SK-N-SH treated with all-trans-retinoic acid at 6 μM for 48 hours (cell line): Measurements from ENCODE around the gene UBE4B.

Experiments
- ATAC-seq: fragments of 200-7000 bp; cut with Tn5 transposase; 3 replicates; pipeline ENCODE4 v1.9.1; 2020; ENCODE audit warnings: mild to moderate bottlenecking, moderate library complexity
- ARNTL ChIP-seq: fragments of 450-650 bp; formaldehyde crosslinking; IDR thresholded peaks from 2 replicates; pipeline ENCODE4 v1.5.0; 2020; ENCODE audit warnings: low read depth, mild to moderate bottlenecking, moderate library complexity, borderline replicate concordance
- BACH2 ChIP-seq: fragments of 250-450 bp; sonication (Bioruptor Pico); IDR thresholded peaks from 2 replicates; pipeline ENCODE4 v1.9.0; 2021; ENCODE audit warnings: mild to moderate bottlenecking, borderline replicate concordance
- CSDC2 ChIP-seq: fragments of 250-450 bp; sonication (Bioruptor Pico); IDR thresholded peaks from 2 replicates; pipeline ENCODE4 v1.5.0; 2020; ENCODE audit warnings: mild to moderate bottlenecking, moderate library complexity
- ESRRG ChIP-seq: fragments of 250-450 bp; sonication (Bioruptor Pico); IDR thresholded peaks from 2 replicates; pipeline ENCODE4 v1.6.1; 2021; ENCODE audit warnings: mild to moderate bottlenecking
- GLIS3 ChIP-seq: fragments of 250-450 bp; sonication (Bioruptor Pico); IDR thresholded peaks from 2 replicates; pipeline ENCODE4 v1.5.0; 2020; ENCODE audit warnings: mild to moderate bottlenecking, moderate library complexity
- ISL1 ChIP-seq: fragments of 250-450 bp; sonication (Bioruptor Pico); IDR thresholded peaks from 2 replicates; pipeline ENCODE4 v2.1.2; 2022; ENCODE audit warnings: mild to moderate bottlenecking, moderate library complexity
- OSR1 ChIP-seq: fragments of 250-450 bp; sonication (Bioruptor Pico); IDR thresholded peaks from 2 replicates; pipeline ENCODE4 v1.8.0; 2022; ENCODE audit warnings: moderate library complexity, mild to moderate bottlenecking, inconsistent platforms
- PPARA ChIP-seq: fragments of 250-450 bp; sonication (Bioruptor Pico); IDR thresholded peaks from 2 replicates; pipeline ENCODE4 v1.5.0; 2020; ENCODE audit warnings: mild to moderate bottlenecking, borderline replicate concordance
- RARB ChIP-seq: fragments of 250-450 bp; sonication (Bioruptor Pico); IDR thresholded peaks from 2 replicates; pipeline ENCODE4 v1.8.0; 2021; ENCODE audit warnings: mild to moderate bottlenecking, moderate library complexity
- SNAI2 ChIP-seq: fragments of 250-450 bp; sonication (Bioruptor Pico); IDR thresholded peaks from 2 replicates; pipeline ENCODE4 v1.5.0; 2020; ENCODE audit warnings: mild to moderate bottlenecking, moderate library complexity
- TCF4 ChIP-seq: fragments of 250-450 bp; sonication (Bioruptor Pico); IDR thresholded peaks from 2 replicates; pipeline ENCODE4 v1.8.0; 2021; ENCODE audit warnings: mild to moderate bottlenecking, moderate library complexity, borderline replicate concordance
- TOX ChIP-seq: fragments of 250-450 bp; sonication (Bioruptor Pico); IDR thresholded peaks from 2 replicates; pipeline ENCODE4 v1.8.0; 2021; ENCODE audit warnings: mild to moderate bottlenecking, moderate library complexity, borderline replicate concordance
- ZC3H10 ChIP-seq: fragments of 250-450 bp; sonication (Bioruptor Pico); IDR thresholded peaks from 2 replicates; pipeline ENCODE4 v1.5.1; 2021; ENCODE audit warnings: mild to moderate bottlenecking, moderate library complexity
- ZFP3 ChIP-seq: fragments of 250-450 bp; sonication (Bioruptor Pico); IDR thresholded peaks from 2 replicates; pipeline ENCODE4 v1.5.0; 2020; ENCODE audit warnings: mild to moderate bottlenecking, moderate library complexity
- ZFP30 ChIP-seq: fragments of 450-650 bp; formaldehyde crosslinking; IDR thresholded peaks from 2 replicates; pipeline ENCODE4 v1.5.0; 2022; ENCODE audit warnings: mild to moderate bottlenecking, moderate library complexity
- ZNF565 ChIP-seq: fragments of 450-650 bp; formaldehyde crosslinking; conservative IDR thresholded peaks from 2 replicates; pipeline ENCODE4 v1.5.0; 2020; ENCODE audit warnings: low read depth, mild to moderate bottlenecking, moderate library complexity
- ZNF70 ChIP-seq: fragments of 450-650 bp; formaldehyde crosslinking; IDR thresholded peaks from 2 replicates; pipeline ENCODE4 v1.5.0; 2020; ENCODE audit warnings: mild to moderate bottlenecking, moderate library complexity
- ZNF8 ChIP-seq: fragments of 450-650 bp; formaldehyde crosslinking; IDR thresholded peaks from 2 replicates; pipeline ENCODE4 v1.5.0; 2020; ENCODE audit warnings: mild to moderate bottlenecking, moderate library complexity
- TF ChIP-seq, protein P1 (sequence below): fragments of 250-450 bp; sonication (Bioruptor Pico); IDR thresholded peaks from 2 replicates; pipeline ENCODE4 v1.5.0; 2020; ENCODE audit warnings: mild to moderate bottlenecking, moderate library complexity
- TF ChIP-seq, protein P2 (sequence below): fragments of 250-450 bp; sonication (Bioruptor Pico); IDR thresholded peaks from 2 replicates; pipeline ENCODE4 v1.5.1; 2020; ENCODE audit warnings: low read depth, mild to moderate bottlenecking, moderate library complexity
- TF ChIP-seq, protein P3 (sequence below): fragments of 250-450 bp; sonication (Bioruptor Pico); IDR thresholded peaks from 2 replicates; pipeline ENCODE4 v1.8.0; 2020; ENCODE audit warnings: mild to moderate bottlenecking, moderate library complexity, borderline replicate concordance
- TF ChIP-seq, protein P4 (sequence below): fragments of 250-450 bp; sonication (Bioruptor Pico); IDR thresholded peaks from 2 replicates; pipeline ENCODE4 v1.5.1; 2021; ENCODE audit warnings: mild to moderate bottlenecking, moderate library complexity
- TF ChIP-seq, protein P5 (sequence below): fragments of 250-450 bp; sonication (Bioruptor Pico); IDR thresholded peaks from 2 replicates; pipeline ENCODE4 v1.8.0; 2021; ENCODE audit warnings: low read depth, mild to moderate bottlenecking, moderate library complexity, borderline replicate concordance

UBE4B gene

DNA sequence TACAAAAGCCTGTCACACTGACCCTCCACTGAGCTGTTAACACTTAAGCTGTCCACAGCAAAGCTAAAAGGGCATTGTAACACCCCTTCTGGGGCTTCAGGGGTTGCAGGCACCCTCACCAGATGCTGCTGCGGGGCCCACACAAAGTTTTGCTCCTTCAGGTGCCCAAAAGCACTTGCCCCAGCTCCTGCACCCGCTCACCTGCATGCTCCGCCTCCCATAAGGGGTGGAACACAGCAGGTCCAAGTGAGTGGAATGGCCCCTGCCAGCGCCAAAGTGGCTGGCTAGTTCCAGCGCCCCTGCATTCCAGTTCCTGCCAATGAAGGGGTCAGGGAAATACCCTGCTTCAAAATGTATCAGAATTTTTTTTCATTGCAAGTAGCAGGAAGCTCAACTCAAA lies 43.0 kb upstream of the UBE4B start:
- ATAC-seq = no peak
- no peak for TF ChIP-seq ESRRG (CRISPR knock-in tag)
- no peak for TF ChIP-seq TOX (CRISPR knock-in tag)
- no peak for TF ChIP-seq ZNF8 (CRISPR knock-in tag)
- TF ChIP-seq, protein P1, sequence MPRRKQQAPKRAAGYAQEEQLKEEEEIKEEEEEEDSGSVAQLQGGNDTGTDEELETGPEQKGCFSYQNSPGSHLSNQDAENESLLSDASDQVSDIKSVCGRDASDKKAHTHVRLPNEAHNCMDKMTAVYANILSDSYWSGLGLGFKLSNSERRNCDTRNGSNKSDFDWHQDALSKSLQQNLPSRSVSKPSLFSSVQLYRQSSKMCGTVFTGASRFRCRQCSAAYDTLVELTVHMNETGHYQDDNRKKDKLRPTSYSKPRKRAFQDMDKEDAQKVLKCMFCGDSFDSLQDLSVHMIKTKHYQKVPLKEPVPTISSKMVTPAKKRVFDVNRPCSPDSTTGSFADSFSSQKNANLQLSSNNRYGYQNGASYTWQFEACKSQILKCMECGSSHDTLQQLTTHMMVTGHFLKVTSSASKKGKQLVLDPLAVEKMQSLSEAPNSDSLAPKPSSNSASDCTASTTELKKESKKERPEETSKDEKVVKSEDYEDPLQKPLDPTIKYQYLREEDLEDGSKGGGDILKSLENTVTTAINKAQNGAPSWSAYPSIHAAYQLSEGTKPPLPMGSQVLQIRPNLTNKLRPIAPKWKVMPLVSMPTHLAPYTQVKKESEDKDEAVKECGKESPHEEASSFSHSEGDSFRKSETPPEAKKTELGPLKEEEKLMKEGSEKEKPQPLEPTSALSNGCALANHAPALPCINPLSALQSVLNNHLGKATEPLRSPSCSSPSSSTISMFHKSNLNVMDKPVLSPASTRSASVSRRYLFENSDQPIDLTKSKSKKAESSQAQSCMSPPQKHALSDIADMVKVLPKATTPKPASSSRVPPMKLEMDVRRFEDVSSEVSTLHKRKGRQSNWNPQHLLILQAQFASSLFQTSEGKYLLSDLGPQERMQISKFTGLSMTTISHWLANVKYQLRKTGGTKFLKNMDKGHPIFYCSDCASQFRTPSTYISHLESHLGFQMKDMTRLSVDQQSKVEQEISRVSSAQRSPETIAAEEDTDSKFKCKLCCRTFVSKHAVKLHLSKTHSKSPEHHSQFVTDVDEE (CRISPR knock-in tag) = no peak
- TF ChIP-seq, protein P2, sequence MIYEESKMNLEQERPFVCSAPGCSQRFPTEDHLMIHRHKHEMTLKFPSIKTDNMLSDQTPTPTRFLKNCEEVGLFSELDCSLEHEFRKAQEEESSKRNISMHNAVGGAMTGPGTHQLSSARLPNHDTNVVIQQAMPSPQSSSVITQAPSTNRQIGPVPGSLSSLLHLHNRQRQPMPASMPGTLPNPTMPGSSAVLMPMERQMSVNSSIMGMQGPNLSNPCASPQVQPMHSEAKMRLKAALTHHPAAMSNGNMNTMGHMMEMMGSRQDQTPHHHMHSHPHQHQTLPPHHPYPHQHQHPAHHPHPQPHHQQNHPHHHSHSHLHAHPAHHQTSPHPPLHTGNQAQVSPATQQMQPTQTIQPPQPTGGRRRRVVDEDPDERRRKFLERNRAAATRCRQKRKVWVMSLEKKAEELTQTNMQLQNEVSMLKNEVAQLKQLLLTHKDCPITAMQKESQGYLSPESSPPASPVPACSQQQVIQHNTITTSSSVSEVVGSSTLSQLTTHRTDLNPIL (CRISPR knock-in tag) = no peak
- no peak for TF ChIP-seq GLIS3 (CRISPR knock-in tag)
- TF ChIP-seq ZNF70 = no peak
- TF ChIP-seq OSR1 (CRISPR knock-in tag) = no peak
- TF ChIP-seq, protein P3, sequence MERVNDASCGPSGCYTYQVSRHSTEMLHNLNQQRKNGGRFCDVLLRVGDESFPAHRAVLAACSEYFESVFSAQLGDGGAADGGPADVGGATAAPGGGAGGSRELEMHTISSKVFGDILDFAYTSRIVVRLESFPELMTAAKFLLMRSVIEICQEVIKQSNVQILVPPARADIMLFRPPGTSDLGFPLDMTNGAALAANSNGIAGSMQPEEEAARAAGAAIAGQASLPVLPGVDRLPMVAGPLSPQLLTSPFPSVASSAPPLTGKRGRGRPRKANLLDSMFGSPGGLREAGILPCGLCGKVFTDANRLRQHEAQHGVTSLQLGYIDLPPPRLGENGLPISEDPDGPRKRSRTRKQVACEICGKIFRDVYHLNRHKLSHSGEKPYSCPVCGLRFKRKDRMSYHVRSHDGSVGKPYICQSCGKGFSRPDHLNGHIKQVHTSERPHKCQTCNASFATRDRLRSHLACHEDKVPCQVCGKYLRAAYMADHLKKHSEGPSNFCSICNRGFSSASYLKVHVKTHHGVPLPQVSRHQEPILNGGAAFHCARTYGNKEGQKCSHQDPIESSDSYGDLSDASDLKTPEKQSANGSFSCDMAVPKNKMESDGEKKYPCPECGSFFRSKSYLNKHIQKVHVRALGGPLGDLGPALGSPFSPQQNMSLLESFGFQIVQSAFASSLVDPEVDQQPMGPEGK (CRISPR knock-in tag) = no peak
- TF ChIP-seq ZNF565 (CRISPR knock-in tag) = no peak
- no peak for TF ChIP-seq TCF4 (CRISPR knock-in tag)
- TF ChIP-seq ZFP3 (CRISPR knock-in tag) = no peak
- TF ChIP-seq SNAI2 (CRISPR knock-in tag) = no peak
- no peak for TF ChIP-seq ISL1 (CRISPR knock-in tag)
- no peak for TF ChIP-seq ZC3H10 (CRISPR knock-in tag)
- no peak for TF ChIP-seq BACH2 (CRISPR knock-in tag)
- TF ChIP-seq CSDC2 = no peak

DNA sequence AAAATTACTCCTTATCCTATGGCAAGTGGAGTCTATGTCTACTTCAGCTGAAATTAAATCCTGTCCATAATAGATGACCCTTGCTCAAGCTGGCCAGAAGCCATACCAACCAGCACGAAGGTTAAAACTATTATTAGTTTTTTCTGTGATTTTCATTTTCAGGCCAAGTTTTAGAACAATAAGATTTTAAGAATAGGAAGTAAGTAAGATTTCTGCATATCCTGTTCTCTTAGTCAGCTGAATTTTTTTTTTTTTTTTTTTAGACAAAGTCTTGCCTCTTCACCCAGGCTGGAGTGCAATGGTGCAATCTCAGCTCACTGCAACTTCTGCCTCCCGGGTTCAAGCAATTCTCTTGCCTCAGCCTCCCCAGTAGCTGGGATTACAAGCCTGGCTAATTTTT lies 41.8 kb upstream of the UBE4B start:
- TF ChIP-seq TCF4 (CRISPR knock-in tag) (no peak), ESRRG (CRISPR knock-in tag) (no peak), CSDC2 (no peak), SNAI2 (CRISPR knock-in tag) (no peak), BACH2 (CRISPR knock-in tag) (no peak), ARNTL (CRISPR knock-in tag) (no peak), ZC3H10 (CRISPR knock-in tag) (no peak), ZFP3 (CRISPR knock-in tag) (no peak), ISL1 (CRISPR knock-in tag) (no peak), RARB (CRISPR knock-in tag) (no peak), ZNF565 (CRISPR knock-in tag) (no peak), PPARA (CRISPR knock-in tag) (no peak), GLIS3 (CRISPR knock-in tag) (no peak), ZNF70 (no peak), OSR1 (CRISPR knock-in tag) (no peak), ZFP30 (CRISPR knock-in tag) (no peak)
- TF ChIP-seq, protein P4, sequence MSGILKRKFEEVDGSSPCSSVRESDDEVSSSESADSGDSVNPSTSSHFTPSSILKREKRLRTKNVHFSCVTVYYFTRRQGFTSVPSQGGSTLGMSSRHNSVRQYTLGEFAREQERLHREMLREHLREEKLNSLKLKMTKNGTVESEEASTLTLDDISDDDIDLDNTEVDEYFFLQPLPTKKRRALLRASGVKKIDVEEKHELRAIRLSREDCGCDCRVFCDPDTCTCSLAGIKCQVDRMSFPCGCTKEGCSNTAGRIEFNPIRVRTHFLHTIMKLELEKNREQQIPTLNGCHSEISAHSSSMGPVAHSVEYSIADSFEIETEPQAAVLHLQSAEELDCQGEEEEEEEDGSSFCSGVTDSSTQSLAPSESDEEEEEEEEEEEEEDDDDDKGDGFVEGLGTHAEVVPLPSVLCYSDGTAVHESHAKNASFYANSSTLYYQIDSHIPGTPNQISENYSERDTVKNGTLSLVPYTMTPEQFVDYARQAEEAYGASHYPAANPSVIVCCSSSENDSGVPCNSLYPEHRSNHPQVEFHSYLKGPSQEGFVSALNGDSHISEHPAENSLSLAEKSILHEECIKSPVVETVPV (CRISPR knock-in tag) = no peak
- TF ChIP-seq, protein P3 (CRISPR knock-in tag) = no peak
- TF ChIP-seq, protein P1 (CRISPR knock-in tag) = no peak
- TF ChIP-seq, protein P5, sequence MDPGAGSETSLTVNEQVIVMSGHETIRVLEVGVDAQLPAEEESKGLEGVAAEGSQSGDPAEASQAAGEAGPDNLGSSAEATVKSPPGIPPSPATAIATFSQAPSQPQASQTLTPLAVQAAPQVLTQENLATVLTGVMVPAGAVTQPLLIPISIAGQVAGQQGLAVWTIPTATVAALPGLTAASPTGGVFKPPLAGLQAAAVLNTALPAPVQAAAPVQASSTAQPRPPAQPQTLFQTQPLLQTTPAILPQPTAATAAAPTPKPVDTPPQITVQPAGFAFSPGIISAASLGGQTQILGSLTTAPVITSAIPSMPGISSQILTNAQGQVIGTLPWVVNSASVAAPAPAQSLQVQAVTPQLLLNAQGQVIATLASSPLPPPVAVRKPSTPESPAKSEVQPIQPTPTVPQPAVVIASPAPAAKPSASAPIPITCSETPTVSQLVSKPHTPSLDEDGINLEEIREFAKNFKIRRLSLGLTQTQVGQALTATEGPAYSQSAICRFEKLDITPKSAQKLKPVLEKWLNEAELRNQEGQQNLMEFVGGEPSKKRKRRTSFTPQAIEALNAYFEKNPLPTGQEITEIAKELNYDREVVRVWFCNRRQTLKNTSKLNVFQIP (CRISPR knock-in tag) = no peak
- ATAC-seq = no peak
